Upper lobe of right lung (tissue), 1 donor: ENCODE data around the gene TMEM144. TPM values are rescaled to one million over a fixed set of nuclear protein-coding genes. Genes with fewer than 3 reads are reported as not detected.
"Not testable (repeated sequence)": the region's sequence is repeated elsewhere in the genome, so short reads cannot be mapped to it uniquely, and the experiment has no call there.

Source experiments
- ATAC-seq: fragments of 200-7000 bp; cut with Tn5 transposase; one replicate; pipeline ENCODE4 v1.9.1; 2020; ENCODE audit warnings: mild to moderate bottlenecking, moderate library complexity
- DNase-seq: peaks from one replicate; pipeline ENCODE4 v3.0.0-alpha.2; 2020
- H3K27ac ChIP-seq: fragments of 200-600 bp; one replicate; pipeline ENCODE4 v1.8.0; 2022
- H3K27me3 ChIP-seq: fragments of 200-600 bp; one replicate; pipeline ENCODE4 v1.8.0; 2022; ENCODE audit warnings: mild to moderate bottlenecking
- H3K36me3 ChIP-seq: fragments of 200-600 bp; one replicate; pipeline ENCODE4 v1.8.0; 2022
- H3K4me1 ChIP-seq: fragments of 200-600 bp; one replicate; pipeline ENCODE4 v1.8.0; 2022
- H3K4me3 ChIP-seq: fragments of 200-600 bp; one replicate; pipeline ENCODE4 v1.8.0; 2022; ENCODE audit warnings: mild to moderate bottlenecking
- H3K9me3 ChIP-seq: fragments of 200-600 bp; one replicate; pipeline ENCODE4 v1.8.0; 2022
- CTCF ChIP-seq: fragments of 200-600 bp; IDR thresholded peaks from one replicate; pipeline ENCODE4 v1.8.0; 2022; ENCODE audit warnings: antibody characterized with exemption
- intact Hi-C: fragments of 100-400 bp; cut with DNase I; formaldehyde crosslinking; loops from one replicate; pipeline ENCODE4 v1.11.0; 2022
- total RNA-seq: library from RNA; stranded (reverse); fragmentation: NEBNext Ultra II Directional; extraction: Animal tissue kit (Norgen Biotek cat#: 25700); gene quantifications from one replicate; pipeline ENCODE4 v1.2.1, GENCODE V29; 2021
- donor health status: DM: no; HTN: yes; CAD: no; lungs with severe emphysema.

TMEM144 gene
- total RNA-seq, 1 donor from 2014 or later = 15.5 TPM

- H3K9me3 ChIP-seq = no peaks in the 10 kb centered on the region
- no peaks in the 10 kb centered on the region for H3K36me3 ChIP-seq
- no peak overlapping the region for H3K27ac ChIP-seq
- no peak for ATAC-seq
- intact Hi-C loops = no loop called here
- H3K27me3 ChIP-seq = no peaks in the 10 kb centered on the region
- DNase-seq = no peak
- no peak overlapping the region for H3K4me3 ChIP-seq
- no peak for TF ChIP-seq CTCF
- no peaks in the 10 kb centered on the region for H3K4me1 ChIP-seq
These were observed 51.2 kb downstream of the TMEM144 start for GRCh38 chr4:158261480-158261879.

- intact Hi-C loops = no loop called here
- ATAC-seq = no peak
- no peaks in the 10 kb centered on the region for H3K4me1 ChIP-seq
- H3K27ac ChIP-seq = no peak overlapping the region
- H3K9me3 ChIP-seq = no peaks in the 10 kb centered on the region
- H3K27me3 ChIP-seq = no peaks in the 10 kb centered on the region
- no peak overlapping the region for H3K4me3 ChIP-seq
- DNase-seq = no peak
- H3K36me3 ChIP-seq = no peaks in the 10 kb centered on the region
- TF ChIP-seq CTCF = no peak
These were observed 58.3 kb downstream of the TMEM144 start for GRCh38 chr4:158268553-158268952.

GRCh38 chr4:158274636-158275035 lies 64.3 kb downstream of the TMEM144 start:
- Histone ChIP-seq H3K36me3 (no peaks in the 10 kb centered on the region), H3K4me3 (no peak overlapping the region), H3K27ac (no peak overlapping the region), H3K27me3 (no peaks in the 10 kb centered on the region), H3K9me3 (no peaks in the 10 kb centered on the region), H3K4me1 (no peaks in the 10 kb centered on the region)
- DNase-seq (no peak), ATAC-seq (no peak)
- intact Hi-C loops = no loop called here
- TF ChIP-seq CTCF = no peak

- ATAC-seq = no peak
- Histone ChIP-seq H3K36me3 (no peaks in the 10 kb centered on the region), H3K9me3 (no peaks in the 10 kb centered on the region), H3K4me1 (no peaks in the 10 kb centered on the region), H3K4me3 (no peak overlapping the region), H3K27me3 (no peaks in the 10 kb centered on the region), H3K27ac (no peak overlapping the region)
- intact Hi-C loops = no loop called here
- peak; percentile 38 for DNase-seq
- no peak for TF ChIP-seq CTCF
These were observed 67.3 kb downstream of the TMEM144 start for GRCh38 chr4:158277558-158277957.

GRCh38 chr4:158279052-158279451 lies 68.8 kb downstream of the TMEM144 start:
- ATAC-seq, H3K4me3 ChIP-seq, H3K9me3 ChIP-seq, H3K27ac ChIP-seq, H3K4me1 ChIP-seq, H3K27me3 ChIP-seq, DNase-seq, intact Hi-C loops, H3K36me3 ChIP-seq: not testable (repeated sequence)

GRCh38 chr4:158280856-158281255 lies 70.6 kb downstream of the TMEM144 start:
- Histone ChIP-seq H3K4me1 (no peaks in the 10 kb centered on the region), H3K27me3 (no peaks in the 10 kb centered on the region), H3K9me3 (no peaks in the 10 kb centered on the region), H3K27ac (no peak overlapping the region), H3K36me3 (no peaks in the 10 kb centered on the region), H3K4me3 (no peak overlapping the region)
- TF ChIP-seq CTCF = no peak
- DNase-seq = no peak
- ATAC-seq = no peak
- intact Hi-C loops = no loop called here
